HG02763 (cell line): ENCODE measurements around the gene PDGFD.
"Not testable (repeated sequence)": the region's sequence is repeated elsewhere in the genome, so short reads cannot be mapped to it uniquely, and the experiment has no call there.

Experiments
- ATAC-seq: cut with Tn5 transposase; IDR thresholded peaks from one replicate; pipeline ENCODE4 v1.9.1; 2021; ENCODE audit warnings: mild to moderate bottlenecking, moderate library complexity; ENCODE audit not compliant: unreplicated experiment

PDGFD gene

GRCh38 chr11:104058680-104059079 is 105.3 kb downstream of the PDGFD start:
- no peak for ATAC-seq

DNA sequence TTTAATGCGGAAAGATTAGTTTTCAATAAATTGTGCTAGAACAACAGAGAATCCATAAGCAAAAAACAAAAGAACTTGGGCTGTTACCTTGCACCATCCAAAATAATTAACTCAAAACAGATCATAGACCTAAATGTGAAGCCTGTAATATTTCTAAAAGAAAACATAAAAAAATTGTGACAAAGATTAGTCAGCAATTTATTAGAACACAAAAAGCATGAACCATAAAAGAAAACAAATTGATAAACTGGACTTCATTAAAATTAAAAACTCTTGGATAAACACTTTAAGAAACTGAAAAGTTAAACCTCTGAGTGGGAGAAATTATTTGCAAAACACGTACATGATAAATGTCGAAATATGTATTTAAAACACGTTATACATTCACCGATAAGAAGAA is 106.0 kb downstream of the PDGFD start:
- no peak for ATAC-seq

- ATAC-seq = no peak
These were observed 108.4 kb downstream of the PDGFD start for GRCh38 chr11:104055596-104055995.

GRCh38 chr11:104054911-104055529 is 108.9 kb downstream of the PDGFD start:
- no peak for ATAC-seq

- ATAC-seq = no peak
These were observed 110.0 kb downstream of the PDGFD start for GRCh38 chr11:104053743-104054478.

DNA sequence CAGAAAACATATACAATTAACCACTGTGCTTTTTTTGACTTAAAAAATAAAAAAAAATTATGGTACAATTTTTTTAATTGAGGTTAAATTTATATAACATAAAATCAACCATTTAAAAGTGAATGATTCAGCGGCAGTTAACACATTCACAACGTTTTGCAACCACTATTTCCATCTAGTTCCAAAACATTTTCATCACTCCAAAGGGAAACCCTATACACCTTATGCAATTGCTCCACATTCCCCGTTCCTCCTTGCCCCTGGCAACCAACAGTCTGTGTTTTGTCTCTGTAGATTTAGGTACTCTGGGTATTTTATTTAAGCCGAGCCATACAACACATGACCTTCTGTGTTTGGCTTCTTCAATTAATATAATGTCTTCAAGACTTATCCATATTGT is 112.2 kb downstream of the PDGFD start:
- ATAC-seq = no peak

GRCh38 chr11:104049116-104049515 is 114.8 kb downstream of the PDGFD start:
- ATAC-seq = no peak

- ATAC-seq = not testable (repeated sequence)
These were observed 117.1 kb downstream of the PDGFD start for GRCh38 chr11:104046858-104047257.

DNA sequence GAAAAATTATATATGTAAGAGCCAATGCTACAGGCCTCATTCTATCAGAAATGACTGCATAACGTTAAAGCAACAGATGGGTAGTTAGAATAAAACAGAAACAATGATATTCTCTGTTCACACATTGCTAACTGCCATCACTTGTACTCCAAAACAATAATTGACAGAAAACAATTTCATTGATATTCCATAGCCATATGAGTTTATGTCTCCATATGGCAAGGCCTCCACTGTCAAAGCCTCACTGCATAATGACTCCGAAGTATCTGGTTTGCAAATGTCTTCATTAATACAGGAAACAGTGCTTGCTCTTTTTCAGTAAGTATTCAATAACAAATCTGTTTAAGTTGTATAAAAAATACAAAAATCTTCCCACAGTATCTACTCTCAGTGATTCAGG is 117.6 kb downstream of the PDGFD start:
- no peak for ATAC-seq

DNA sequence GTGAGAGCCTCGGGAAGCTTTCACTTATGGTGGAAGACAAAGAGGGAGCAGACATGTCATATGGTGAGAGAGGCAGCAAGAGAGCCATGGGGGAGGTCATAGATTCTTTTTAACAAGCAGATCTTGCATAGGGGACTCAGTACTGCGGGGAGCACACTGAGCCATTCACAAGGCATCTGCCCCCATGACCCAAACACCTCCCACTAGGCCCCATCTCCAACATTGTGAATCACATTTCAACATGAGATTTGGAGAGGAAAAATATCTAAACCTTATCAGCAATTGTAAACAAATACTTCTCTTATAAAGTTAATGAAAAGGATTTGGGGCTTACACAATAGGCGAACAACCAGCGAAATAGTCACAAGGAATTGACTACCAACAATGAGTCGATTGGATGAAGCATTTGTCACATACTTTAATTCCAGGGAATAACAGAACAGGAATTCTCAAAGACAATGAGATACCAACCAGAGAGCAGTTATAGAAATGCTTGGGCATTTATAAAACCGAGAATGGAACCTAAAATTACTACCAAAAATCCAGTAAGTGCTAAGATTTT is 120.2 kb downstream of the PDGFD start:
- no peak for ATAC-seq

DNA sequence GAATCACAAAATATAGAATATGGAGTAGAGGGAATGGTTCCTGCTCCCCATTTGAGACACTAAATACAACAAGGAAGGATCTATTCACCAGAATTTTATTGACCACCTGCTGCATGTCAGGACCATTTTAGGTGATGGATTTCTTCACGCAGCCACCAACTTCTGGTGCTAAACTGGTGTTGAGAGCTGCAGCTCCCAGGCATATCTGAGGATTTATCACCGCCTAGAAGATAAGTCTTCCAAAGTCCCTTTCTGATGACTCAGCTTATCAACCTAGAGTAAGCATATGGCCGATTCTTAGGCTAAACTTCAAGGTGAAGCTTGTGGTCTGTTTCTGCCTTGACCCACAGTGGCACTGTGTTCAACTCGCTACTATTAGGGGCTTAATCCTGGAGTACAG is 120.8 kb downstream of the PDGFD start:
- no peak for ATAC-seq

DNA sequence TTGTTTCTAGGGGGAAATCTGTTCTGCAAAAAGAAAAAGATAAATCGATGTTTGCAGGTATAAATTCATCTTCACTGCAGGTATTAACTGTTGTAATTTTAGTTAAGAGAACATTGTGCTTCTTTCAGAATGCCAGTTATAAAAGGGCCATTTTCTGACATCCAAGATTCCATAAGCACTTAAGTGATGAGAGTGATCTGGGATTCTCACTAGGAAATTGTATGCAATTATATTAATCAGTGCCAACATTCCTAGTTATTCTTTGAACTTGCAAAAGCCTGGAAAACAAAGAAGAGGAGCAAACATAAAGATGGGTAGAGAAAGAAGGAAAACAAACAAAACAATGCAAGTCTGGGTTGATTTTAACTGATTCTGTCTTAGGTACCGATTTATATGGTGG is 122.2 kb downstream of the PDGFD start:
- ATAC-seq = no peak

GRCh38 chr11:104036995-104037394 is 127.0 kb downstream of the PDGFD start:
- ATAC-seq = no peak

GRCh38 chr11:104036588-104036987 is 127.4 kb downstream of the PDGFD start, which contains the start of gene DDI1:
TSS of gene DDI1 (plus strand) at chr11:104036640. CDS start at chr11:104036823, 183 bp downstream.
- ATAC-seq = no peak

GRCh38 chr11:104033561-104033960 is 130.4 kb downstream of the PDGFD start:
- no peak for ATAC-seq

- no peak for ATAC-seq
These were observed 130.8 kb downstream of the PDGFD start for GRCh38 chr11:104033134-104033533.

DNA sequence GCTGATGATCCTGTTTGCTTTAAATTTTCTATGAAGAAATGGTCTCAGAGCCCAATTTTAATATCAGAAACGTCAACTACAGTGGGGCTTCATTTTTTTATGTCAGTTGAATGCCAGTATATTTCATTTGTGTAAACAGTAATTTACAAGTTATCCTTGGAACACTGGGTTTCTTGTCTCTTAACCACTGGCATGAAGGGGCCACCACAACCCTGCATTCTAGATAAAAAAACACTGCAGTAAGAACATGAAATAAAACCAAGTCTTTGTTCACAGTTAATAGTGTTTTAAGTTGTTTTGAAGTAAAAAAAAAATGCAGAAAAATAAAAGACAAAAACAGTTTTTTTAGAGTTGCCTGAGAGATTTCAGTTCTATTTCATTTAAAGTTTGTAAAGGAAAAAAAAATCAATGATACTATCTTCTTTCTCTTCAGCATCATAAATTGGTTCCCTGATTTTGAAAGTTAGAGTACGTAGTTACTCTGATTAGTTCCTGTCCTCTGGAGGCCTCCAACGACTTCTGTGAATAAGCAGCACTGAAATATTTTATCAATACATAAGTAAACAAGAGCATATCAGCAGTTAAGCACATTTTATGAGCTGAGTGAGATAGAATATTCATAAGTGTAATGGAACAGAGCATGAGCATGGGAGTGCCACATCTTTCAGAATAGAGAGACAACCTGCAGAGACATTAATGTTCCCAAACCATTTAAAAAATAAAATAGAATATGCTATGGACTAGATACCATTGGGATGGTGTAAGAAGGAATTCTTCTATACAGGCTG is 135.3 kb downstream of the PDGFD start:
- ATAC-seq = no peak

- ATAC-seq = no peak
These were observed 139.4 kb downstream of the PDGFD start for GRCh38 chr11:104024572-104024971.

DNA sequence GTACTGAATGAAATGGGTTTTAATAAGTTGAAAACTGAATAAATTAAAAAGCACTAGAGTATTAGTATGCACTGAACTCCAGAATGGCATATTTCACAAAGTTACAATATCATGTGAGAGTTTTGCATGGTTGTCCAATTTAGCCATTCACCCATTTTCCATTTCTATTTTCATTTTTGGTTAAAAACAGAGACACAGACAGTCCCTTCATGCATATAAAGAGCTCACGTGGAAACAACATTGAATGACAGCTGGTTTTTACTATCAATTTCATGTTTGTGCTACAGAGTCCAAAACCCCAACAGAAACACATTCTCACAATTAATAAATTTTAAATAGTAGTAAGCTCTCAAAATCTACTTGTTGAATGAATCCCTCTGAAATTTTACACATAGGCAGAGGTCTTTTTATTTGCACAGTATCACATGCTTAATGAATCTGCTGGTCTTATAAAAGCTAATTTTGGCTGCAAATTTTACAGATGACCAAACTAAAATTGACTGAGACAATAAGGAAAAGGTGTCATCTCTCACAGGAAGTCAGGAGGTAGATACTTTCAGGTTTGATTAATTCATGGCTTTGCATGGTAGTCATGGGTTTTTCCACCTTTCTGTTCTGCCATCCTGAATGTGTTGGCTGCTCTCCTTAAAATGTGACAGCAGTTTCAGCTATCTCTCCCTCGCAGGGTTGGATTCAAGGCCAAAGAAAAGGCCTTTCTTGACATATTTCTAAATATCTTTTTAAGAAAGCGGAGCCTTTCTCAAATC is 148.1 kb downstream of the PDGFD start:
- peak; percentile 96 for ATAC-seq

- no peak for ATAC-seq
These were observed 152.9 kb downstream of the PDGFD start for GRCh38 chr11:104011044-104011443.

DNA sequence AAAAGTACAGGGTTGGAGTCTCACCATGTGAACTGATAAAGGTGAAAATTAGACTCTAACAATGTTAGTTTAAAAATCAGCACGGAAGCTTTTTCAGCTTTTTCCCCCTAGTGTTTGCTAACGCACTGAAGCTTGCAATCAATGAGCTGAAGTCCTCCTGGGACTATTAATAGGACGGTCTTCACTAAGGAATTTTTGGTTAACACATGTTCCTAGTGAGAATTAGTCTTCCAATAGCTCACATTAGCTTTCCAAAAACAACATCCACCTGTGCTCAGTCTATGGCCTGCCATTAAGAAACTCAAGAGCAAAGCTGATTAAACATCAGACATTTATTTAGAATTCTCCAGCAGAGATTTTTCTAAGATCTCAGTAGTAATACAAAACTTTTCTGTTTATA is 154.2 kb downstream of the PDGFD start:
- no peak for ATAC-seq
